ENCODE results near the gene CDIPT.
A peak's percentile ranks its signal among the peaks of the same experiment; 100 is the strongest.

CDIPT gene

GRCh38 chr16:29825145-29826044, 37.6 kb downstream of the CDIPT start:
- DNase-seq: no peak

GRCh38 chr16:29824589-29825144, 38.4 kb downstream of the CDIPT start:
- no peak for DNase-seq

GRCh38 chr16:29821643-29822115, 41.3 kb downstream of the CDIPT start:
- no peak for DNase-seq

- no peak for DNase-seq
These were observed 42.0 kb downstream of the CDIPT start for GRCh38 chr16:29820730-29821642.

- DNase-seq: peak; percentile 28
These were observed 42.7 kb downstream of the CDIPT start, which contains the start of gene MVP for GRCh38 chr16:29820271-29820701. Gene MVP, plus strand, starts transcription at chr16:29820462. Its CDS starts 10,088 bp downstream, at chr16:29830550.

GRCh38 chr16:29819506-29819905, 43.5 kb downstream of the CDIPT start:
- DNase-seq: no peak

- DNase-seq: no peak
These were observed 44.9 kb downstream of the CDIPT start for GRCh38 chr16:29818082-29818481.

- DNase-seq: peak; percentile 30
These were observed 46.2 kb downstream of the CDIPT start for GRCh38 chr16:29816694-29817441.

GRCh38 chr16:29815793-29816693, 47.0 kb downstream of the CDIPT start, which contains the start of gene PAGR1:
Gene PAGR1, plus strand, starts transcription at chr16:29816152. Its CDS starts 374 bp downstream, at chr16:29816526.
- peak; percentile 98 for DNase-seq

- DNase-seq: peak; percentile 56
These were observed 47.8 kb downstream of the CDIPT start for GRCh38 chr16:29815032-29815721.

- no peak for DNase-seq
These were observed 48.4 kb downstream of the CDIPT start for GRCh38 chr16:29814592-29814991.

- peak; percentile 12 for DNase-seq
These were observed 49.1 kb downstream of the CDIPT start for GRCh38 chr16:29813644-29814562.

- DNase-seq: no peak
These were observed 50.0 kb downstream of the CDIPT start for GRCh38 chr16:29812754-29813643.

- DNase-seq: peak; percentile 68
These were observed 50.9 kb downstream of the CDIPT start, which contains the start of gene PRRT2 for GRCh38 chr16:29811896-29812665. Gene PRRT2, plus strand, starts transcription at chr16:29812193. Its CDS starts 862 bp downstream, at chr16:29813055.

- peak; percentile 87 for DNase-seq
These were observed 51.7 kb downstream of the CDIPT start for GRCh38 chr16:29811170-29811895.

GRCh38 chr16:29810699-29811169, 52.3 kb downstream of the CDIPT start:
- no peak for DNase-seq

Data from NCI-H1436 (cell line).